H9 (cell line): Measurements from ENCODE around the gene CDC42EP3. TPM values are rescaled to one million over a fixed set of nuclear protein-coding genes. Genes with fewer than 3 reads are reported as not detected.

Experiments used
- DNase-seq: peaks from one replicate; pipeline ENCODE4 v3.0.0-alpha.2; 2017
- H2AFZ ChIP-seq: one replicate; pipeline ENCODE4 v1.6.1; 2013; ENCODE audit warnings: mild to moderate bottlenecking, low read length, control low read depth, moderate library complexity
- H2AK5ac ChIP-seq: 2 replicates; pipeline ENCODE4 v1.6.1; 2013; ENCODE audit warnings: low read length, control low read depth, mixed read lengths; ENCODE audit not compliant: insufficient read length
- H2BK120ac ChIP-seq: one replicate; pipeline ENCODE4 v1.6.1; 2013; ENCODE audit warnings: low read depth, mild to moderate bottlenecking, low read length, control low read depth, inconsistent platforms; ENCODE audit not compliant: poor library complexity, severe bottlenecking
- H2BK12ac ChIP-seq: 2 replicates; pipeline ENCODE4 v1.6.1; 2013; ENCODE audit warnings: low read length, control low read depth, mixed read lengths, low read depth; ENCODE audit not compliant: insufficient read length
- H2BK15ac ChIP-seq: 2 replicates; pipeline ENCODE4 v1.6.1; 2013; ENCODE audit warnings: low read depth, low read length, control low read depth
- H2BK20ac ChIP-seq: one replicate; pipeline ENCODE4 v1.6.1; 2013; ENCODE audit warnings: low read depth, mild to moderate bottlenecking, low read length, control low read depth, inconsistent platforms; ENCODE audit not compliant: poor library complexity, severe bottlenecking
- H2BK5ac ChIP-seq: 2 replicates; pipeline ENCODE4 v1.6.1; 2013; ENCODE audit warnings: low read length, control low read depth, mixed read lengths; ENCODE audit not compliant: insufficient read length
- H3K14ac ChIP-seq: 2 replicates; pipeline ENCODE4 v1.6.1; 2013; ENCODE audit warnings: low read length, control low read depth; ENCODE audit not compliant: insufficient read depth
- H3K18ac ChIP-seq: 2 replicates; pipeline ENCODE4 v1.6.1; 2013; ENCODE audit warnings: low read depth, mild to moderate bottlenecking, mixed read lengths, low read length, control low read depth; ENCODE audit not compliant: insufficient read length
- H3K23ac ChIP-seq: 2 replicates; pipeline ENCODE4 v1.6.1; 2013; ENCODE audit warnings: low read length, control low read depth, mixed read lengths, low read depth; ENCODE audit not compliant: insufficient read length
- H3K23me2 ChIP-seq: 2 replicates; pipeline ENCODE4 v1.6.1; 2013; ENCODE audit warnings: low read depth, mild to moderate bottlenecking, mixed read lengths, low read length, control low read depth; ENCODE audit not compliant: insufficient read length, poor library complexity, severe bottlenecking
- H3K27ac ChIP-seq: 2 replicates; pipeline ENCODE4 v1.5.1; 2013; ENCODE audit warnings: low read length, control low read depth, mixed read lengths, low read depth; ENCODE audit not compliant: insufficient read length
- H3K27me3 ChIP-seq: 2 replicates; pipeline ENCODE4 v1.6.1; 2013; ENCODE audit warnings: low read length, control low read depth, inconsistent platforms; ENCODE audit not compliant: insufficient read depth
- H3K4ac ChIP-seq: 2 replicates; pipeline ENCODE4 v1.6.1; 2013; ENCODE audit warnings: low read depth, mild to moderate bottlenecking, control low read depth, inconsistent platforms, low read length, moderate library complexity
- H3K4me1 ChIP-seq: 2 replicates; pipeline ENCODE4 v1.6.1; 2013; ENCODE audit warnings: low read length, control low read depth, inconsistent platforms; ENCODE audit not compliant: insufficient read depth
- H3K4me2 ChIP-seq: 2 replicates; pipeline ENCODE4 v1.6.1; 2013; ENCODE audit warnings: low read length, control low read depth, mixed read lengths; ENCODE audit not compliant: insufficient read length, insufficient read depth
- H3K56ac ChIP-seq: 2 replicates; pipeline ENCODE4 v1.6.1; 2013; ENCODE audit warnings: low read depth, mild to moderate bottlenecking, mixed read lengths, low read length, control low read depth; ENCODE audit not compliant: insufficient read length
- H3K79me1 ChIP-seq: 2 replicates; pipeline ENCODE4 v1.6.1; 2013; ENCODE audit warnings: low read depth, mild to moderate bottlenecking, moderate library complexity, low read length, control low read depth, inconsistent platforms; ENCODE audit not compliant: insufficient read depth, poor library complexity, severe bottlenecking
- H3K79me2 ChIP-seq: 2 replicates; pipeline ENCODE4 v1.6.1; 2013; ENCODE audit warnings: low read length, control low read depth, inconsistent platforms; ENCODE audit not compliant: insufficient read depth
- H3K9ac ChIP-seq: 2 replicates; pipeline ENCODE4 v1.6.1; 2013; ENCODE audit warnings: low read length, control low read depth, mixed read lengths; ENCODE audit not compliant: insufficient read length; ENCODE audit errors: extremely low read depth
- H3K9me3 ChIP-seq: one replicate; pipeline ENCODE4 v1.6.1; 2013; ENCODE audit warnings: low read depth, low read length, inconsistent platforms; ENCODE audit not compliant: control insufficient read depth
- H3T11ph ChIP-seq: one replicate; pipeline ENCODE4 v1.6.1; 2013; ENCODE audit warnings: mild to moderate bottlenecking, low read length, control low read depth, inconsistent platforms
- H4K20me1 ChIP-seq: one replicate; pipeline ENCODE4 v1.6.1; 2013; ENCODE audit not compliant: control insufficient read depth, insufficient read length, insufficient read depth
- H4K5ac ChIP-seq: 2 replicates; pipeline ENCODE4 v1.6.1; 2013; ENCODE audit warnings: low read depth, mild to moderate bottlenecking, mixed read lengths, low read length, control low read depth; ENCODE audit not compliant: insufficient read length
- H4K8ac ChIP-seq: replicated peaks from 2 replicates; pipeline ENCODE4 v1.6.1; 2013; ENCODE audit warnings: low read length, control low read depth, mixed read lengths, low read depth; ENCODE audit not compliant: insufficient read length
- H4K91ac ChIP-seq: 2 replicates; pipeline ENCODE4 v1.6.1; 2013; ENCODE audit warnings: low read depth, mild to moderate bottlenecking, moderate library complexity, mixed read lengths, low read length, control low read depth; ENCODE audit not compliant: insufficient read length
- H3K27ac Mint-ChIP-seq, 3 experiments: 2 replicates in 2 of 3; 3 replicates in 1 of 3; pipeline ENCODE4 v1.8.0; 2020 to 2021; ENCODE audit warnings: mixed read lengths in 3 of 3, mild to moderate bottlenecking in 1 of 3, moderate library complexity in 1 of 3
- H3K27me3 Mint-ChIP-seq: 2 replicates; pipeline ENCODE4 v1.8.0; 2021; ENCODE audit warnings: low read depth, mild to moderate bottlenecking, moderate library complexity, mixed read lengths
- H3K36me3 Mint-ChIP-seq, 3 experiments: 2 replicates in 2 of 3; 3 replicates in 1 of 3; pipeline ENCODE4 v1.8.0; 2020 to 2021; ENCODE audit warnings: low read depth in 3 of 3, mixed read lengths in 3 of 3; ENCODE audit not compliant: insufficient read depth in 1 of 3
- H3K4me1 Mint-ChIP-seq, 2 experiments: 2 replicates each; pipeline ENCODE4 v1.8.0; 2020; ENCODE audit warnings: mixed read lengths in 2 of 2
- H3K4me3 Mint-ChIP-seq, 2 experiments: 2 replicates in 1 of 2; 3 replicates in 1 of 2; pipeline ENCODE4 v1.8.0; 2020 to 2021; ENCODE audit warnings: mild to moderate bottlenecking in 2 of 2, mixed read lengths in 2 of 2, moderate library complexity in 1 of 2
- H3K9me3 Mint-ChIP-seq, 2 experiments: 2 replicates in 1 of 2; 3 replicates in 1 of 2; pipeline ENCODE4 v1.8.0; 2020; ENCODE audit warnings: mild to moderate bottlenecking in 2 of 2, mixed read lengths in 2 of 2, moderate library complexity in 1 of 2
- WGBS: extraction: QIAGEN DNeasy Blood & Tissue Kit; methylation state at CpG from one replicate; pipeline ENCODE4 v1.1.7; 2013; ENCODE audit warnings: missing lambda C conversion rate, low lambda C conversion rate, mixed read lengths; ENCODE audit not compliant: insufficient read length; ENCODE audit errors: extremely low coverage; 5-methylcytosine and 5-hydroxymethylcytosine counted together
- total RNA-seq: library from RNA; stranded (reverse); gene quantifications from 2 replicates; pipeline ENCODE4 v1.2.1, GENCODE V29; 2021
- TF ChIP-seq, protein P1 (sequence below): fragments of 200-600 bp; sonication (generic); conservative IDR thresholded peaks from 3 replicates; pipeline ENCODE4 v1.8.0; 2021; ENCODE audit warnings: antibody characterized with exemption, mild to moderate bottlenecking

CDC42EP3 gene
- total RNA-seq, 1 experiment from 2014 or later, result 61.5 TPM

- H2BK120ac ChIP-seq, result no peak overlapping the region
- no peaks in the 10 kb centered on the region for H3K9me3 ChIP-seq
- no peak overlapping the region for H3K4me2 ChIP-seq
- H4K5ac ChIP-seq, result no peak overlapping the region
- no peak overlapping the region for H2AK5ac ChIP-seq
- H3K79me1 ChIP-seq, result no peaks in the 10 kb centered on the region
- no peak overlapping the region for H3K56ac ChIP-seq
- H2BK5ac ChIP-seq, result no peak overlapping the region
- no peak overlapping the region for H2BK15ac ChIP-seq
- Mint-ChIP-seq H3K27me3 (no peaks in the 10 kb centered on the region), H3K9me3 (peaks cover 4 to 22% of the 10 kb centered on the region in 2 experiments), H3K4me1 (peaks cover 8 to 11% of the 10 kb centered on the region in 2 experiments), H3K27ac (no peak overlapping the region), H3K36me3 (peaks cover 0 to 16% (median 5%) of the 10 kb centered on the region in 3 experiments; a peak in 3 of 7 replicates), H3K4me3 (no peak overlapping the region)
- no peaks in the 10 kb centered on the region for H3K23me2 ChIP-seq
- no CpG with 5 or more reads among the region's 3 CpGs for WGBS
- TF ChIP-seq, protein P1, sequence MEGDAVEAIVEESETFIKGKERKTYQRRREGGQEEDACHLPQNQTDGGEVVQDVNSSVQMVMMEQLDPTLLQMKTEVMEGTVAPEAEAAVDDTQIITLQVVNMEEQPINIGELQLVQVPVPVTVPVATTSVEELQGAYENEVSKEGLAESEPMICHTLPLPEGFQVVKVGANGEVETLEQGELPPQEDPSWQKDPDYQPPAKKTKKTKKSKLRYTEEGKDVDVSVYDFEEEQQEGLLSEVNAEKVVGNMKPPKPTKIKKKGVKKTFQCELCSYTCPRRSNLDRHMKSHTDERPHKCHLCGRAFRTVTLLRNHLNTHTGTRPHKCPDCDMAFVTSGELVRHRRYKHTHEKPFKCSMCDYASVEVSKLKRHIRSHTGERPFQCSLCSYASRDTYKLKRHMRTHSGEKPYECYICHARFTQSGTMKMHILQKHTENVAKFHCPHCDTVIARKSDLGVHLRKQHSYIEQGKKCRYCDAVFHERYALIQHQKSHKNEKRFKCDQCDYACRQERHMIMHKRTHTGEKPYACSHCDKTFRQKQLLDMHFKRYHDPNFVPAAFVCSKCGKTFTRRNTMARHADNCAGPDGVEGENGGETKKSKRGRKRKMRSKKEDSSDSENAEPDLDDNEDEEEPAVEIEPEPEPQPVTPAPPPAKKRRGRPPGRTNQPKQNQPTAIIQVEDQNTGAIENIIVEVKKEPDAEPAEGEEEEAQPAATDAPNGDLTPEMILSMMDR, result no peak
- H2BK12ac ChIP-seq, result no peak overlapping the region
- no peaks in the 10 kb centered on the region for H3K27me3 ChIP-seq
- no peak overlapping the region for H3K4ac ChIP-seq
- no peak overlapping the region for H3K18ac ChIP-seq
- H2BK20ac ChIP-seq, result no peak overlapping the region
- H3K9ac ChIP-seq, result no peak overlapping the region
- H3T11ph ChIP-seq, result no peak overlapping the region
- no peaks in the 10 kb centered on the region; the same call in 1 of the 2 replicates for H3K4me1 ChIP-seq
- DNase-seq, result no peak
- no peak overlapping the region for H4K91ac ChIP-seq
- H3K23ac ChIP-seq, result no peak overlapping the region
- H4K8ac ChIP-seq, result no peak overlapping the region
- H3K79me2 ChIP-seq, result no peaks in the 10 kb centered on the region
- no peak overlapping the region for H3K14ac ChIP-seq
- no peak overlapping the region for H3K27ac ChIP-seq
- H4K20me1 ChIP-seq, result no peaks in the 10 kb centered on the region
- H2AFZ ChIP-seq, result no peak overlapping the region
Observed at GRCh38 chr2:37713258-37713700, 41.8 kb upstream of the CDC42EP3 start.
